HG02981 (cell line): ENCODE results near the gene DHDH.

ENCODE experiments used
- ATAC-seq: cut with Tn5 transposase; IDR thresholded peaks from one replicate; pipeline ENCODE4 v1.9.1; 2021; ENCODE audit warnings: mild to moderate bottlenecking, moderate library complexity; ENCODE audit not compliant: unreplicated experiment

The DHDH gene

GRCh38 chr19:48946463-48947257 is 13.2 kb downstream of the DHDH start:
- ATAC-seq, result no peak

DNA sequence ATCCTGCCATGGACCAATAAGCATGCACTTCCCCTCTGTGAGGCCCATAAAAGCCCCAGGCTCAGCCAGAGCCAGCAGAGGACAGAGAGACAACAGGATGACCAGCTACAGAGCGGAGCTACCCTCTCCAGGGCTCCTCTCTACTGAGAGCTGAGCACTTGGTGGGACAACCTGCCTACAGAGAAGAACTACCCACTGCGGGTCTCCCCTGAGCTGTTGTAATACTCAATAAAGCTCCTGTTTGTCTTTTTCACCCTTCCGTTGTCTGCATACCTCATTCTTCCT is 13.7 kb downstream of the DHDH start:
- ATAC-seq, result no peak

GRCh38 chr19:48950159-48950558 is 16.7 kb downstream of the DHDH start:
- no peak for ATAC-seq

- no peak for ATAC-seq
These were observed 17.5 kb downstream of the DHDH start for GRCh38 chr19:48950830-48951519.

DNA sequence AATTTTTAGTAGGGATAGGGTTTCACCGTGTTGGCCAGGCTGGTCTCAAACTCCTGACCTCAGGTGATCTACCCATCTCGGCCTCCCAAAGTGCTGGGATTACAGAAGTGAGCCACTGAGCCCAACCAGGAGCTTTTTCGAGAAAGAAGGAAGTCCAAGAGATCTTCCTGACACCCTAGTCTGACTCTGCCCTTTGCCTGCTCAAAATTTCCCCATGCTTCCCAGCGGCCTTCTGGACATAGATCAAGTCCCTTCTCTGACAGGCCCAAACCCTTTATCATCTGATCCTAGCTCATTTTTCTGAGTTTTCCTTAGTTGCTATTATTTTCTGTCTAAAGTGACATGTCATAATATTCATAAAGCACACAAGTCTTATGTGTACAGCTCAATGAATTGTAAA is 19.6 kb downstream of the DHDH start:
- ATAC-seq, result no peak

GRCh38 chr19:48953990-48954594 is 20.6 kb downstream of the DHDH start:
- no peak for ATAC-seq

DNA sequence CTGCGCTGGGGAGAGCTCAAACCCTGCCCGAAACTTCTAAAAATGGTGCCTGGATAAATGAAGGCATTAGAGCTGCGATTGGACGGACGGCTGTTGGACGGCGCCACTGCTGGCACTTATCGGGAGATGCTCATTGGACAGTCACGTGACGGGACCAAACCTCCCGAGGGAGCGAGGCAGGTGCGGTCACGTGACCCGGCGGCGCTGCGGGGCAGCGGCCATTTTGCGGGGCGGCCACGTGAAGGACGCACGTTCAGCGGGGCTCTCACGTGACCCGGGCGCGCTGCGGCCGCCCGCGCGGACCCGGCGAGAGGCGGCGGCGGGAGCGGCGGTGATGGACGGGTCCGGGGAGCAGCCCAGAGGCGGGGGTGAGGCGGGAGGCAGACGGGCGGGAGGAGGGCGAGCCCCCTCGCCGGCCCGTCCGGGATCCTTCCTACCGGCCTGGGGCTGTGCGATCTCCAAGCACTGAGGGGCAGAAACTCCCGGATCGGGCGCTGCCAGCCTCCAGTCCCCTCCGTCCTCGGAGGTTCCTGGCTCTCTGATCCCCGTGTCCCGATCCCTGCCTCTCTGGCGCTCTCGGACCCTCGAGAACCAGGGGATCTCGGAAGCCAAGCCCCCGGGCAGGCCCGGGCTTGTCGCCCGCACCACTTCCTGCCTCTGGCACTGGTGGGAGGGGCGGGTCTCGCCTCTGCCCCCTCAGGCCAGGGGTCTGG is 21.3 kb downstream of the DHDH start, which contains the start of gene BAX:
TSS of gene BAX (plus strand) at position 281 of the 713 bp plus-strand sequence. CDS start at position 335, 54 bp downstream.
- ATAC-seq, result peak; percentile 74

GRCh38 chr19:48955308-48955958 is 21.9 kb downstream of the DHDH start:
- ATAC-seq, result no peak

GRCh38 chr19:48958006-48958405 is 24.5 kb downstream of the DHDH start:
- ATAC-seq, result no peak

- ATAC-seq, result no peak
These were observed 26.1 kb downstream of the DHDH start for GRCh38 chr19:48959341-48960239.

DNA sequence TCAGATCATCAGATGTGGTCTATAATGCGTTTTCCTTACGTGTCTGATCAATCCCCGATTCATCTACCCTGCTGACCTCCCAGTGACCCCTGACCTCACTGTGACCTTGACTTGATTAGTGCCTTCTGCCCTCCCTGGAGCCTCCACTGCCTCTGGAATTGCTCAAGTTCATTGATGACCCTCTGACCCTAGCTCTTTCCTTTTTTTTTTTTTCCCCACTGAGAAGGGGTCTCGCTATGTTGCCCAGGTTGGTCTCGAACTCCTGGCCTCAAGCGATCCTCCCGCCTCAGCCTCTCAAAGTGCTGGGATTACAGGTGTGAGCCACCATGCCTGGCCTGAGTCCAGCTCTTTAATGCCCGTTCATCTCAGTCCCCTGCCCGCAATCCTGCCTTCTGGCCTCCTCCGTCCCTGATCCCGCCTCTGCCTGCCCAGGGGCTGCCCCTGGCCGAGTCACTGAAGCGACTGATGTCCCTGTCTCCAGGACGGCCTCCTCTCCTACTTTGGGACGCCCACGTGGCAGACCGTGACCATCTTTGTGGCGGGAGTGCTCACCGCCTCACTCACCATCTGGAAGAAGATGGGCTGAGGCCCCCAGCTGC is 27.7 kb downstream of the DHDH start:
- ATAC-seq, result no peak

DNA sequence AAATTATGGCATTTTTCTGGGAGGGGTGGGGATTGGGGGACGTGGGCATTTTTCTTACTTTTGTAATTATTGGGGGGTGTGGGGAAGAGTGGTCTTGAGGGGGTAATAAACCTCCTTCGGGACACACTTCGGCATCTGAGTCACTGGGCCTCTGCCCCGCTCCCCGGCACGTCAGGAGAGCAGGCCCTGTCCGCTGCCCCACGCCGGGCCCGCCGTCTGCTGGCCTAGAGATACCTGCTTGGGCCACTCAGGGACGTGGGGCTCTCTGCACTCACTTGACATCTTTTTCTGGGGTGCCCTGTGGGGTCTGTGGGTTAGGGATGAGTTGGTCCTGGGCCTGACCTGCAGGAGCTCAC is 28.2 kb downstream of the DHDH start:
- ATAC-seq, result no peak

- ATAC-seq, result peak; percentile 36
These were observed 28.7 kb downstream of the DHDH start for GRCh38 chr19:48962029-48962848.

- ATAC-seq, result no peak
These were observed 29.3 kb downstream of the DHDH start for GRCh38 chr19:48962849-48963165.

- peak; percentile 27 for ATAC-seq
These were observed 30.1 kb downstream of the DHDH start for GRCh38 chr19:48963371-48964204.

DNA sequence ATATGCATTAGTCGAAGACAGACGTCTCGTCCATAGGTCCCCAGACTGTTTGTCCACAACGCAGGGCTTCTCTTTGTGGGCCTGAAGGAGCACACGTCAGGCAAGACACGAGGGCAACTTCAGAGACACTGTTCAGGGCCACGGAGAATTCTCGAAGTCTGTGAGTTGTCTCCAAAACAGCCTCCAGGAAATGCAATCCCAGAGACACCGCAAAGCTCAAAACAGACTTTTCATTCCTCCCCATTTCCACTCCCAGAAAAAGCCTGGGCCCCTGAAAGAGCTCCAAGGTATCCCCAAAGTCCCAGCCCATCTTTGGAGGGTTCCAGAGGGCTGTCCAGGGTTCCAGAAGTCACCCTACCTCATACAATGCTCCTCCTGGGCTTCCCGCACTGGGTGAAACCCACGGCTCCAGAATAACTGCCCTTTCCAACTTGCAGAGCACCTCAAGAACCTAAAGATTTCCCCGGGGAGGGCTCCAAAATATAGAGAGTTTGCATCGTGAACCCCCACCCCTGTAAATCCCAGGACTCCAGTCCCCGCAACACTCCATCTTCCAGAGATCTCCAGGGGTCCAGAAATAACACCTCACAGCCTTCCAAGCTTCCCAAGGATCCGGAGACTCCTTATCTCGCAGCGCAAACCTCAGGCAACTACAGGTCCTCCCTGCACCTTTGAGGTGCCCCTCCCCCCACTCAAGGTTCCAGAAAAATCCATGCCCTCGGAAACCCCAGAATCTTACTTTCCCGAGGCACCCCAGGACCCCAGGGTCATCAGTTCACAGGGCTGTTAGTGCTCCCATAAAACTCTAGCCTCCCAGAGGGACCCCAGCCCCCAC is 30.9 kb downstream of the DHDH start:
- no peak for ATAC-seq
